Naive B cell (primary cell): ENCODE data around the gene ZNF765. TPM values are rescaled to one million over a fixed set of nuclear protein-coding genes. Genes with fewer than 3 reads are reported as not detected.
"Not testable (repeated sequence)": the region's sequence is repeated elsewhere in the genome, so short reads cannot be mapped to it uniquely, and the experiment has no call there.

Experiments
- ATAC-seq, 2 donors: fragments of 150-1000 bp; cut with Tn5 transposase; 2 replicates each; pipeline ENCODE4 v1.10.0; 2021; ENCODE audit warnings: low read depth in 2 of 2, mild to moderate bottlenecking in 2 of 2, moderate library complexity in 2 of 2
- DNase-seq: peaks from one replicate; pipeline ENCODE4 v3.0.0; 2022
- H3K27ac Mint-ChIP-seq, 6 donors: one replicate each; pipeline ENCODE4 v1.8.0; 2020 to 2022; ENCODE audit warnings: mild to moderate bottlenecking in 6 of 6, mixed read lengths in 6 of 6, moderate library complexity in 5 of 6, inconsistent platforms in 2 of 6
- H3K27me3 Mint-ChIP-seq, 3 donors: one replicate each; pipeline ENCODE4 v1.8.0; 2021 to 2022; ENCODE audit warnings: mixed read lengths in 3 of 3, mild to moderate bottlenecking in 1 of 3
- H3K36me3 Mint-ChIP-seq, 2 donors: one replicate each; pipeline ENCODE4 v1.8.0; 2020 to 2022; ENCODE audit warnings: mixed read lengths in 2 of 2, inconsistent platforms in 1 of 2, mild to moderate bottlenecking in 1 of 2
- H3K4me1 Mint-ChIP-seq, 3 donors: one replicate each; pipeline ENCODE4 v1.8.0; 2020 to 2022; ENCODE audit warnings: mixed read lengths in 3 of 3, inconsistent platforms in 1 of 3, mild to moderate bottlenecking in 1 of 3, moderate library complexity in 1 of 3
- H3K4me3 Mint-ChIP-seq, 8 donors: one replicate each; pipeline ENCODE4 v1.8.0; 2020 to 2022; ENCODE audit warnings: mild to moderate bottlenecking in 8 of 8, mixed read lengths in 8 of 8, moderate library complexity in 8 of 8, inconsistent platforms in 2 of 8
- H3K9me3 Mint-ChIP-seq, 7 donors: one replicate each; pipeline ENCODE4 v1.8.0; 2020 to 2022; ENCODE audit warnings: mixed read lengths in 7 of 7, mild to moderate bottlenecking in 5 of 7, inconsistent platforms in 2 of 7, moderate library complexity in 1 of 7
- polyA plus RNA-seq, 6 donors: library from polyadenylated mRNA; unstranded; fragments of 300-500 nt; fragmentation: Illumina TruSeq; gene quantifications; one replicate each; pipeline ENCODE4 v1.2.3, GENCODE V29; 2021; ENCODE audit warnings: low read depth in 6 of 6

The ZNF765 gene
- polyA plus RNA-seq, 6 donors from 2014 or later: 10.0 to 20.2 (median 14.8) TPM

GRCh38 chr19:53431399-53432087 is 36.6 kb downstream of the ZNF765 start, which contains the start of gene ZNF761:
TSS of gene ZNF761 (plus strand) at chr19:53431984. CDS start at chr19:53447269, 15,285 bp downstream.
- DNase-seq (peak; percentile 98), ATAC-seq (peak; percentile 95 to 96)
- peak within 1 kb of the TSS; percentile 96 to 99 (median 98) for H3K27ac Mint-ChIP-seq
- peaks cover 21 to 42% (median 31%) of the 10 kb centered on the region in 3 donors for H3K4me1 Mint-ChIP-seq
- peak within 1 kb of the TSS; percentile 87 to 99 (median 99) for H3K4me3 Mint-ChIP-seq
- H3K9me3 Mint-ChIP-seq: peaks cover 0 to 11% (median 0%) of the 10 kb centered on the region in 7 donors
- H3K27me3 Mint-ChIP-seq: no peaks in the 10 kb centered on the region
- peaks cover 7 to 20% of the 10 kb centered on the region in 2 donors for H3K36me3 Mint-ChIP-seq

GRCh38 chr19:53432088-53432661 is 37.2 kb downstream of the ZNF765 start:
- peak; percentile 38 to 40 for ATAC-seq
- H3K36me3 Mint-ChIP-seq: peaks cover 7 to 21% of the 10 kb centered on the region in 2 donors
- no peak for DNase-seq
- H3K27ac Mint-ChIP-seq: peak overlapping the region; percentile 96 to 99 (median 98)
- H3K27me3 Mint-ChIP-seq: no peaks in the 10 kb centered on the region
- H3K4me3 Mint-ChIP-seq: peak overlapping the region; percentile 87 to 99 (median 99)
- peaks cover 21 to 42% (median 31%) of the 10 kb centered on the region in 3 donors for H3K4me1 Mint-ChIP-seq
- peaks cover 0 to 11% (median 0%) of the 10 kb centered on the region in 7 donors for H3K9me3 Mint-ChIP-seq

- not testable (repeated sequence) for DNase-seq, H3K27ac Mint-ChIP-seq, H3K4me3 Mint-ChIP-seq, H3K4me1 Mint-ChIP-seq, H3K27me3 Mint-ChIP-seq, ATAC-seq
- peaks cover 54% of the 10 kb centered on the region in 2 donors for H3K36me3 Mint-ChIP-seq
- H3K9me3 Mint-ChIP-seq: peaks cover 16 to 57% (median 41%) of the 10 kb centered on the region in 7 donors
Observed at GRCh38 chr19:53443809-53444208, 48.9 kb downstream of the ZNF765 start.

GRCh38 chr19:53447196-53447595 is 52.2 kb downstream of the ZNF765 start:
- peaks cover 14 to 63% (median 50%) of the 10 kb centered on the region in 7 donors for H3K9me3 Mint-ChIP-seq
- not testable (repeated sequence) for H3K4me3 Mint-ChIP-seq, H3K27me3 Mint-ChIP-seq, DNase-seq, ATAC-seq, H3K4me1 Mint-ChIP-seq
- H3K27ac Mint-ChIP-seq: peak overlapping the region in 1 of 6 donors; percentile 21
- H3K36me3 Mint-ChIP-seq: peaks cover 51 to 70% of the 10 kb centered on the region in 2 donors

GRCh38 chr19:53455828-53456227 is 60.9 kb downstream of the ZNF765 start:
- peaks cover 59 to 62% of the 10 kb centered on the region in 2 donors for H3K36me3 Mint-ChIP-seq
- no peaks in the 10 kb centered on the region for H3K4me1 Mint-ChIP-seq
- peaks cover 22 to 93% (median 76%) of the 10 kb centered on the region in 7 donors for H3K9me3 Mint-ChIP-seq
- no peaks in the 10 kb centered on the region for H3K27me3 Mint-ChIP-seq
- ATAC-seq (no peak), DNase-seq (no peak)
- H3K4me3 Mint-ChIP-seq: no peak overlapping the region
- H3K27ac Mint-ChIP-seq: no peak overlapping the region

- Mint-ChIP-seq H3K27me3 (peaks cover 5 to 28% (median 17%) of the 10 kb centered on the region in 3 donors), H3K9me3 (peaks cover 29 to 83% (median 63%) of the 10 kb centered on the region in 7 donors), H3K36me3 (peaks cover 34 to 65% of the 10 kb centered on the region in 2 donors)
- H3K4me3 Mint-ChIP-seq, DNase-seq, H3K4me1 Mint-ChIP-seq, ATAC-seq, H3K27ac Mint-ChIP-seq: not testable (repeated sequence)
Observed at GRCh38 chr19:53460131-53460721, 65.3 kb downstream of the ZNF765 start.

GRCh38 chr19:53461866-53462265 is 66.9 kb downstream of the ZNF765 start:
- H3K36me3 Mint-ChIP-seq: peaks cover 19 to 48% of the 10 kb centered on the region in 2 donors
- H3K27me3 Mint-ChIP-seq: peaks cover 9 to 35% (median 17%) of the 10 kb centered on the region in 3 donors
- ATAC-seq: no peak
- H3K4me1 Mint-ChIP-seq: peaks cover 5 to 10% (median 6%) of the 10 kb centered on the region in 3 donors
- peaks cover 13 to 66% (median 51%) of the 10 kb centered on the region in 7 donors for H3K9me3 Mint-ChIP-seq
- DNase-seq: no peak
- no peak overlapping the region for H3K27ac Mint-ChIP-seq
- no peak overlapping the region for H3K4me3 Mint-ChIP-seq

- Mint-ChIP-seq H3K4me1 (peaks cover 5 to 14% (median 6%) of the 10 kb centered on the region in 3 donors), H3K27me3 (peaks cover 9 to 35% (median 17%) of the 10 kb centered on the region in 3 donors), H3K4me3 (peak overlapping the region in 2 of 8 donors; percentile 48 to 80), H3K27ac (no peak overlapping the region), H3K36me3 (peaks cover 13 to 42% of the 10 kb centered on the region in 2 donors), H3K9me3 (peaks cover 9 to 56% (median 46%) of the 10 kb centered on the region in 7 donors)
- ATAC-seq (no peak), DNase-seq (no peak)
Observed at GRCh38 chr19:53462861-53463260, 67.9 kb downstream of the ZNF765 start.

- Mint-ChIP-seq H3K27ac (peak overlapping the region in 2 of 6 donors; percentile 58 to 65), H3K27me3 (peaks cover 9 to 35% (median 17%) of the 10 kb centered on the region in 3 donors), H3K4me1 (peaks cover 8 to 15% (median 10%) of the 10 kb centered on the region in 3 donors), H3K36me3 (peaks cover 11 to 41% of the 10 kb centered on the region in 2 donors), H3K9me3 (peaks cover 9 to 52% (median 42%) of the 10 kb centered on the region in 7 donors), H3K4me3 (peak overlapping the region in 2 of 8 donors; percentile 65 to 80)
- DNase-seq (no peak), ATAC-seq (no peak)
Observed at GRCh38 chr19:53463263-53463662, 68.3 kb downstream of the ZNF765 start.

- Mint-ChIP-seq H3K4me3 (peak overlapping the region; percentile 89 to 98 (median 96)), H3K9me3 (peaks cover 9 to 25% (median 14%) of the 10 kb centered on the region in 7 donors), H3K4me1 (peaks cover 19 to 41% (median 39%) of the 10 kb centered on the region in 3 donors), H3K27ac (peak overlapping the region in 4 of 6 donors; percentile 88 to 96 (median 96)), H3K27me3 (peaks cover 9 to 31% (median 17%) of the 10 kb centered on the region in 3 donors), H3K36me3 (peaks cover 8 to 15% of the 10 kb centered on the region in 2 donors)
- ATAC-seq (peak; percentile 23 to 34), DNase-seq (no peak)
Observed at GRCh38 chr19:53466726-53467484, 72.0 kb downstream of the ZNF765 start.

- H3K9me3 Mint-ChIP-seq: peaks cover 8 to 23% (median 11%) of the 10 kb centered on the region in 7 donors
- H3K4me3 Mint-ChIP-seq: peak within 1 kb of the TSS; percentile 89 to 98 (median 96)
- DNase-seq (peak; percentile 89), ATAC-seq (peak; percentile 94)
- peak within 1 kb of the TSS; percentile 88 to 96 (median 94) for H3K27ac Mint-ChIP-seq
- H3K4me1 Mint-ChIP-seq: peaks cover 21 to 42% (median 39%) of the 10 kb centered on the region in 3 donors
- H3K27me3 Mint-ChIP-seq: peaks cover 9 to 30% (median 15%) of the 10 kb centered on the region in 3 donors
- H3K36me3 Mint-ChIP-seq: peaks cover 10 to 13% of the 10 kb centered on the region in 2 donors
Observed at GRCh38 chr19:53467485-53468262, 72.7 kb downstream of the ZNF765 start, which contains the start of gene ZNF813. TSS of gene ZNF813 (plus strand) at chr19:53467733. CDS start at chr19:53483823, 16,090 bp downstream.

GRCh38 chr19:53468628-53469027 is 73.7 kb downstream of the ZNF765 start:
- Mint-ChIP-seq H3K27ac (peak overlapping the region in 5 of 6 donors; percentile 29 to 88 (median 82)), H3K4me3 (peak overlapping the region; percentile 89 to 98 (median 96)), H3K4me1 (peaks cover 17 to 42% (median 33%) of the 10 kb centered on the region in 3 donors), H3K9me3 (peaks cover 2 to 21% (median 4%) of the 10 kb centered on the region in 7 donors), H3K27me3 (peaks cover 5 to 20% (median 6%) of the 10 kb centered on the region in 3 donors)
- DNase-seq, H3K36me3 Mint-ChIP-seq, ATAC-seq: not testable (repeated sequence)
